ENCODE results near the gene TMEM213.
"Not testable (repeated sequence)": the region's sequence is repeated elsewhere in the genome, so short reads cannot be mapped to it uniquely, and the experiment has no call there.

The TMEM213 gene

GRCh38 chr7:138797715-138798320 is at the start of gene TMEM213, which contains the start of gene ATP6V0A4:
TMEM213 (plus strand) TSS chr7:138797994; CDS start chr7:138798105, 111 bp downstream.
ATP6V0A4 (minus strand) TSS chr7:138798196; CDS start chr7:138771247, 26,949 bp downstream.
- DNase-seq = no peak

DNA sequence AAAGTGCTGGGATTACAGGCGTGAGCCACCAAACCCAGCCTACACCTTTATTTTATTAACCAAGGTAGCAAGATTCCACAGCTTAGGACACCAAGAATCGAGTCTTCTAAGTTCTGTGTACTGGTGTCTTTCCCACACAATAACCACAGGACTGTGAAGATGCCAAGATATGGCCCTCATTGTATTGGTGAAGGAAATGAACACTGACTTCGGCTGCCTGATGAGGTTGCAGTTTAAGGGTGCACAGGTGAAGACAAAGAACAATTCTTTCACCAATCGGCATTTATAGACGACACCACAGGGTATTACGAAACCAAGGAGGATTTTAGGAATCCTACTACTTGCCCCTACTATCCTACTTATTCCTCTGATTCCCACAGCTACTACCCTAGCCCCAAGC is 49.1 kb upstream of the TMEM213 start:
- no peak for DNase-seq

GRCh38 chr7:138749960-138750359 is 47.8 kb upstream of the TMEM213 start:
- no peak for DNase-seq

GRCh38 chr7:138750473-138750872 is 47.3 kb upstream of the TMEM213 start:
- no peak for DNase-seq

DNA sequence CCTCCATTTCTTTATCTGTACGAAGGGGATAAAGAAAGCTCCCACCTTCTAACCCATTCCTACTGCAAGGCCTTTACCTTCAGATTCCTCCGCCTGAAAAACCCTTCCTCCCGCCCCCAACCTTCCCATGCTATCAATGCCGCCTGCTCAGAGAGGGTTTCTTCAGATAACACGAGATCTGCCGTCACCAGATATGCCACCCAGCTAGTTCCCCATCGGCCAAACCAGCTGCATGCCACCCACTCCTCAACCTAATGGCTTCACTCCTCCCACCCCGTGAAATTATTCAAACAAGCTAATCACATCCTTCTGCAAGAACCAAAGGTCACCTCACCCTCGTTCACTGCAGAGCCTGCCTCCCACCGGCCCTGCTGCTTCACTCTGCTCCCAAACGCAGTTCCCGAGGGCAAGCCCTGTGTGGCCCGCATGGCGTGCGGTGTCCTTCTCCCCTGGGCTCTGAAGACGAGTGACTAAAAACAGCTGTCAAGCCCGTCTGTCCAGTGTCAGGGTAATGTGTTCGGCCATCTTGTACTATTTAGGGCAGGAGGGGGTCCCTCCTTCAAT is 46.8 kb upstream of the TMEM213 start:
- DNase-seq = no peak

DNA sequence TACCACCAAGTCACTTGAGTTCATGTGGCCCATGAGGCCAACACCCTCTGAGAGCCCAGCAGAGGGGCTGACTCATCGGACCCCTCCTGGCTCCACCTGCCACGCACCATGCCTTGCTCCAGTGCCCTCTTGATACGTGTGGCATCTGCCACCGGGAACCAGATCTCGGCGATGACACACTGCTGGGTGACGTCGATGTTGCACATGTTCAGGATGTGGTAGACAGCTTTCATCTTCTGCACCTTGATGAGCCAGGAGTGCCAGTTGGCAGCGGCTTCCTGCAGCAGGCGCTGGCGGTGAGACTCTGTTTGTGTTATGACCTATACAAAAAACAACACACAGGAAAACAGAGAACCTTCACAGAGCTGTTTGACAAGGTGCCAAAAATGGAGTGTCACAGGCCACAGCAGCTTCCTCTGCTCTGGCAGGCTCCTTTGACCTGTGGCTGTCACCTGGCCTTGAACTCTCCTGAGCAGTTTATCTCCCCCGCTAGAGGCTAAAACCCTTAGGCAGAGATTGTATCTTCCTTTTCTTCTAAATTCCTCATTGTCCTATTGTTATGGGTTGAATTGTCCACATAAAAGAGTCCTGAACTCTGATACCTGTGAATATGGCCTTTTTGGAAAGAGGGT is 45.2 kb upstream of the TMEM213 start:
- DNase-seq = peak; percentile 95

GRCh38 chr7:138753150-138753518 is 44.7 kb upstream of the TMEM213 start:
- no peak for DNase-seq

DNA sequence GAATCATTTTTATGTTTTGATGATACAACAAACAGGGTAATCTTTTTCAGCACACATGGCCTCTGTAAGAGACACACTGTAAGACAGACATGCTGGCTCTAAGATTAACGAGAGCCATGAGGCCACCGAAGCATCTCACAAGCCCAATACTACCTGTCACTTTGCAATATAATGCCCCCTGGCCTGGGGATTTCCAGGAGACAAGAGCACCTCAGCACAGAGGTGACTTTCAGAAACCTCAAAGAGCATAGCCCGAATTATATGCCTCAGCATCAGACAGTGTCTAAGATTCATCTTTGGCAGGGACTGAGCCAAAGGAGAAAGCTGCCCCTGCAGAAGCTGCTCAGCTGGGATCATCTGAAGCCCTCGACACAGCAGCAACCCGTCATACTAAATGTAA is 44.2 kb upstream of the TMEM213 start:
- no peak for DNase-seq

DNA sequence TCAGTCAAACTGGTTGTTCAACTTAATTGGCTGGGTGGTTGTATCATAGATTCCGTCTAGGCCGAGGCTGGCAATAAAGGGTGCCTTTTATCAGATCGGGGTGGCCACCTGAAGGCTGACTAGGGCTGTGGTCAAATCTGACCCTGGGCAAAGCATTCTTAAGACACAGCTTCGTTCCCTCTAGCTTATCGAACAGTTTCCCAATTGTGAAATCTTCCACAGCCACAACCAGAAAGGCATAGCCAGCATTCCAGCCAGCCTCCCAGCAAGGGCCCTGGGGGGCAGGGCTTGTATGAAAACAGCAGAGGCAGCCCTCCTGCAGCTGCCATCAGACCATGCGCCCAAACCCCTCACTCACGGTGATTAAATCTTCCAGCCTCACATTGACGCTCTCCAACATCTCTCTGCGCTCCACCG is 42.5 kb upstream of the TMEM213 start:
- DNase-seq = no peak

DNA sequence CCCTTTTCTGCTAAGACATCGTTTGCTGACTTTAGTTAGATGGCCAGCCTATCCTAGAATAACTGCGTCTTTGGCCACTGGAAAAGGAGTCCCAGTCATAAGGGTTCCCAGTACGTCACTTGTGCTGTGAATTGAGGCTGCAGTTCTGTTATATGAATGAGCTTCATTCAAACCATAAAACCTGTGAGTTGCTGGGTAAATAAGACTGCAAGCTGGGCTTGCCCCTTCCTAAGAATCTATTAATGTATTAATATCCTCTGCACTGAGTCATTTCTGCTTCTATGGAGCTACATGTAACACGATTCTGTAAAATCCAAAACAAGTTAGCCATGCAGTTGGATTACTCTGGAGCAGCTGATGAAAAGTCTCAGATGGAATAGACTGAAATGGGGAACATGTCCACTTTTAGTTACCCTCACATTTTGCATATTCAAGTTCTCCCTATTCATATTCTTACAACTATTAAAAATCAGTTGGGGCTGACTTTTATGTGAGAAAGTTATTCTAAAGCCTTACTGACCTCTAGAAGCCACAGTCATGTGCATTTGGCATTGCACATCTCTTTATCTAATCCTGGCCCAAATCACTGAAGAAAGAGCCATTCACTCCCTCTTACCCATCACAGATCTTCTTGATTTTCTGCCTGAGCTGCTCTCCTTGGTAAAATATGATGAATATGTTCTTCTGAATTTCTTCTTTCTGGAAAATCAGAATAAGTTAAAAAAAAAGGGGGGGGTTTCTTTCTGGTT is 41.8 kb upstream of the TMEM213 start:
- DNase-seq = no peak

GRCh38 chr7:138756591-138757242 is 41.1 kb upstream of the TMEM213 start:
- no peak for DNase-seq

GRCh38 chr7:138768241-138768640 is 29.6 kb upstream of the TMEM213 start:
- no peak for DNase-seq

DNA sequence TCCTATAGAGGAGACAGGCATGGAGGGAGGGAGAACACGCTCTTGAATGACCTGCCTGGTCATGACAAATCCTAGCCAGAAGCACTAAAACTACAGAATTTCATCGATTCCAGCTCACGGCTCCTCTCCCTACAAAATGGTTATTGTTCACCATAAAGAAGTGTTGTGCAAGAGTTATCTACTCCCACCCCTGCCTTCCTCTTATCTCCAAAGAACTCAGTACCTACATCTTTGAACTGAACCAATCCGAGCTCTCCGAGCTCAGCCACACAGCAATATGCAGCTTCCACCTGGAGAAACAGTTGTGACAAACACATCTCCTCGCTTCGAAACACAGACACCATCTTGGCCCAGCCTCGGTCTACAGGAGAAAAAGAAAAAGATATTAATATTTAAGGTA is 26.9 kb upstream of the TMEM213 start:
- DNase-seq = no peak

- DNase-seq = no peak
Observed at GRCh38 chr7:138773176-138773575, 24.6 kb upstream of the TMEM213 start.

- DNase-seq = no peak
Observed at GRCh38 chr7:138773817-138774216, 24.0 kb upstream of the TMEM213 start.

- no peak for DNase-seq
Observed at GRCh38 chr7:138776166-138776833, 21.5 kb upstream of the TMEM213 start.

DNA sequence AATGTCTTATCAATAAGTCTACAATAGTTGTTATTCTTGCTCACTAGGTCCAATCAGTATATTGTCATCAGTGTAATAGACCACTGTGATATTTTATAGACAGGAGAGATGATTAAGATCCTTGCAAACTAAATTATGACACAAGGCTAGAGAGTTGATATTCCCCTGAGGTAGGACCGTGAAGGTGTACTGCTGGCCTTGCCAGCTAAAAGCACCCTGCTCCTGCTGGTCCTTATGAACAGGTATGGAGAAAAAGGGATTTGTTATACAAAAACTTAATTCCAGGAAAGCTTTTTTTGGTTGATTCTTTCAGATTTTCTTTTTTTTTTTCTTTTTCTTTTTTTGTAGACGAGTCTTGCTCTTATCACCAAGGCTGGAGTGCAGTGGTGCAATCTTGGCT is 16.8 kb upstream of the TMEM213 start:
- no peak for DNase-seq

DNA sequence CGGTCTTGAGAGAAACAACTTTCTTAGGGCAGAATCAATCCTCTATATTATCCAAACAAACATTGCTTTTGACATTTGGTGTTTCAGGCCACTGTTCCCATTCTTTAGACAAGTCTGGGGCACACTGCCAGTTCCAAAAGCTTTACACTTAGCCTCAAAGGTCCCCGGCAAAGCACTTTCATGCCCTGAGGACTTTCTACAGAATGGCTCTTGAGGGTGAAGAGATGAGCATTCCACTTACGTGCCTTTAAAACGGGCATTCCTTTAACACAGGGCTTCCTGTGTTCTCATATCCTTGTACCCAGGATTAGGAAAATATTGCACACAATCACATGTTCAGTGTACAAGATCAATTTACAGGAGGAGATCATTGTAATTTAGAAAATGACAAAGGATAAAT is 13.1 kb upstream of the TMEM213 start:
- DNase-seq = no peak

DNA sequence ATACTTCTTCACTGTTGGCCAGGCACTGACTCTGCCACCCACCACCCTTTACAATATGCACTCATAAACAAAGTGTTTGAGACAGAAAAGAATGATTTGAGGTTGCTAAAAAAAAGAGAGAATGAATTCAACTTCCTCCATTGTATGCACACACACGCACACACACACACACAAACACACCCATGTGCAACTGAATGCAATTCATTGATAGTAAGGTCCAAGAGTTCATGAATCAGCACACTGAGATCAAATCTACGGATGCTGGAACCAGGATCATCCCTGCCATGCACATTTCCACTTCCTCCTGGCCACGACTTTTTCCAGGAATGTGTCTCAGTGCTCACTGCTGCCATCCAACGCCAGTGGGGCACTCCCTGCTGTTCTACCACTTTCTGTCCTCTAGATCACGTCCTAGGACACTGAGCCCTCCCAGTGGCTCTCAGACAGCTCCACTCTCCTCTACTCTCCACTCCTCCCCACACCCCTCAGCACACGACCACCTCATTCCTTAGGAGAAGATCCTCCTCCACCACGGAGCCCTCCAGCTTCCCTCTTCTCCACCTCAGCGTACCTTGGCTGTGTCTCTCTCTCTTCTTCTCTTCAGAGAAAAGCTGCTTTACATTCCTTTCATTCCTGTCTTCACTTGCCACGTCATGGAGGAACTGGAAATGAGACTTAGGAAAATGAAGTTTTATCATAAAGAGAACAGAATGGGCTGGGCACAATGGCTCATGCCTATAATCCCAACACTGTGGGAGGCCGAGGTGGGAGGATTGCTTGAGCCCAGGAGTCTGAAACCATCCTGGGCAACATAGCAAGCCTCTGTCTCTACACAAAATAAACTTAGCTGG is 12.0 kb upstream of the TMEM213 start:
- no peak for DNase-seq

DNA sequence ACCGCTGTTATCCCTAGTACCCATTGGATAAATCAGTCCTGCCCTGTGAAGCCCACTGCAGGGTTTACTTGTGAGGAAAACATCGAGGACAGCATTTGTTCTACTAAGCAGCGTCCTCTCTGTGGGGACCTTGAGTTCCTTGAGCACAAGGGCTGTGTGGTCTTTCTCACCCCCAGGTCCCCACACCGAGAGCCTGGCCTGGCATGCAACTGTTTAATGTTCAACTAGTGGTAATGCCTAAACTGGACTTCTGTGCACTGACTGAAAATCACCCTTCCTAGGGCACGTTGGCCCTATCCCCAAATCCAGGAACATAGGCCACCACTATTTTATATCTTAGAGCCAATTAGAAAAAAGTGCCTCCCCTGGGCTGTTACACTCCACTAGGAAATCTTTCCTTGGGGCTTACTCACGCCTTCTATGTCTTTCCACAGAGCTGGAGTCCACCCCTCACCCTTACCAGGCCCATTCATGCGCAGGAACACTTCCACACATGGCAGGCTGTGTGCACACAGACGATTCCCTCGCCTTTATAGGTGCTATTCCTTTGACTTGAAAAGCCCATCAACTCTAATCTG is 1.7 kb upstream of the TMEM213 start:
- DNase-seq = no peak

DNA sequence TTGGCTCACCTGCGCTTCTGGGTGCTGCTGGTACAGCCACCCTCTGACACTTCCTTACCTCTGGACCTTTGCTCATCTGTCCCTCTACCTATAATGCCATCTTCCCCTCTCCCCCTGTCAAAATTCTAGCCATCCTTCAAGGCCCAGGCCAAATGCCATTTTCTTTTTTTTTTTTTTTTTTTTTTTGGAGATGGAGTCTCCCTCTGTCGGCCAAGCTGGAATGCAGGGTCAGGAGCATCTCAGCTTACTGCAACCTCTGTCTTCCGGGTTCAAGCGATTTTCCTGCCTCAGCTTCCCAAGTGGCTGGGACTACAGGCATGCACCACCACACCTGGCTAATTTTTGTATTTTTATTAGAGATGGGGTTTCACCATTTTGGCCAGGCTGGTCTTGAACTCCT is 748 bp upstream of the TMEM213 start:
- DNase-seq = not testable (repeated sequence)
